ENCODE results near the gene NTNG1.

DNA sequence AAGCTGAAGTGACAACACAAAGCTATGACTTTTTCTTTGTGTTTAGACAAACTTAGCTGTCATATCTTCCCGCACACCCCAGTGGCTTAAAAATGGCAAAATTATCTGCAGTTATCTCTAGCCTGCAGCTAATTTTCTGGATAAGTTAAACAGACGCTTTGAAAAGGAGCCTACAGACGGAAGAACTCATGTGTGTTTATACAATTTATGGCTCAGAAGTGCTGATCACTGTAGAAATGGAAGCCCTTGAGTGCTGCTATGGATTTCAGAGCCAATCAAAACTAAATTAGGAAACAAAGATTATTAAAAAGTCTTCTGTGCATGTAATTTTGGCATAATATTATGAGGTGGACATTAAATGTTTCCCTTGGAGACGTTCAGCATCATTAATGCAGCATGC lies 11.6 kb downstream of the NTNG1 start:
- no peak for TF ChIP-seq CTCF (IDR thresholded peaks at IDR 0.05)
- TF ChIP-seq POLR2AphosphoS5 (IDR thresholded peaks at IDR 0.05) = no peak
- TF ChIP-seq POLR2A (IDR thresholded peaks at IDR 0.05) = no peak
